Ishikawa (cell line): ENCODE data around the gene PAQR3.

Source experiments
- CEBPB ChIP-seq: IDR thresholded peaks from 2 replicates; pipeline ENCODE4 v1.6.1; 2012
- CREB1 ChIP-seq: IDR thresholded peaks from 2 replicates; pipeline ENCODE4 v1.6.1; 2012; ENCODE audit warnings: low read depth
- EGR1 ChIP-seq: IDR thresholded peaks from 2 replicates; pipeline ENCODE4 v1.6.1; 2012
- EP300 ChIP-seq: IDR thresholded peaks from 2 replicates; pipeline ENCODE4 v1.6.1; 2012; ENCODE audit warnings: borderline replicate concordance
- NFIC ChIP-seq: IDR thresholded peaks from 2 replicates; pipeline ENCODE4 v1.6.1; 2012
- RAD21 ChIP-seq: IDR thresholded peaks from 2 replicates; pipeline ENCODE4 v1.6.1; 2012; ENCODE audit warnings: low read depth
- REST ChIP-seq: IDR thresholded peaks from 2 replicates; pipeline ENCODE4 v1.6.1; 2012; ENCODE audit warnings: low read depth, mild to moderate bottlenecking
- TEAD4 ChIP-seq: IDR thresholded peaks from 2 replicates; pipeline ENCODE4 v1.6.1; 2012
- YY1 ChIP-seq: IDR thresholded peaks from 2 replicates; pipeline ENCODE4 v1.6.1; 2012; ENCODE audit warnings: low read depth
- TF ChIP-seq, protein P1 (sequence below): IDR thresholded peaks from 2 replicates; pipeline ENCODE4 v1.6.1; 2012
- TF ChIP-seq, protein P2 (sequence below): IDR thresholded peaks from 2 replicates; pipeline ENCODE4 v1.6.1; 2012

- no peak for TF ChIP-seq EGR1
- no peak for TF ChIP-seq EP300
- no peak for TF ChIP-seq CREB1
- TF ChIP-seq RAD21 = no peak
- TF ChIP-seq, protein P1, sequence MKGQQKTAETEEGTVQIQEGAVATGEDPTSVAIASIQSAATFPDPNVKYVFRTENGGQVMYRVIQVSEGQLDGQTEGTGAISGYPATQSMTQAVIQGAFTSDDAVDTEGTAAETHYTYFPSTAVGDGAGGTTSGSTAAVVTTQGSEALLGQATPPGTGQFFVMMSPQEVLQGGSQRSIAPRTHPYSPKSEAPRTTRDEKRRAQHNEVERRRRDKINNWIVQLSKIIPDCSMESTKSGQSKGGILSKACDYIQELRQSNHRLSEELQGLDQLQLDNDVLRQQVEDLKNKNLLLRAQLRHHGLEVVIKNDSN = no peak
- no peak for TF ChIP-seq YY1
- TF ChIP-seq TEAD4 = no peak
- TF ChIP-seq CEBPB = no peak
- no peak for TF ChIP-seq NFIC
- TF ChIP-seq, protein P2, sequence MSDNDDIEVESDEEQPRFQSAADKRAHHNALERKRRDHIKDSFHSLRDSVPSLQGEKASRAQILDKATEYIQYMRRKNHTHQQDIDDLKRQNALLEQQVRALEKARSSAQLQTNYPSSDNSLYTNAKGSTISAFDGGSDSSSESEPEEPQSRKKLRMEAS = no peak
- no peak for TF ChIP-seq REST
Measured at GRCh38 chr4:78971776-78972175, 32.5 kb upstream of the PAQR3 start.
